A549 (cell line): ENCODE data around the gene DYSF.

Source experiments
- BHLHE40 ChIP-seq: IDR thresholded peaks from 2 replicates; pipeline ENCODE4 v1.6.1; 2012; ENCODE audit warnings: low read depth, low read length, inconsistent platforms
- CBX8 ChIP-seq: fragments of 200-600 bp; sonication (generic); IDR thresholded peaks from 2 replicates; pipeline ENCODE4 v1.6.1; 2016
- EP300 ChIP-seq, 2 experiments: fragments of >200 bp; sonication (Bioruptor Twin); formaldehyde crosslinking; IDR thresholded peaks; 2 replicates in 1 of 2; 3 replicates in 1 of 2; pipeline ENCODE4 v1.6.1; 2016 to 2017
- FOSB ChIP-seq: fragments of 250-450 bp; sonication (Bioruptor Pico); IDR thresholded peaks from 2 replicates; pipeline ENCODE4 v1.5.0; 2020; ENCODE audit warnings: mild to moderate bottlenecking, moderate library complexity
- HOXA7 ChIP-seq: fragments of 250-450 bp; sonication (Bioruptor Pico); IDR thresholded peaks from 2 replicates; pipeline ENCODE4 v1.5.0; 2020; ENCODE audit warnings: mild to moderate bottlenecking, moderate library complexity
- HOXB5 ChIP-seq: fragments of 250-450 bp; sonication (Bioruptor Pico); IDR thresholded peaks from 2 replicates; pipeline ENCODE4 v1.5.0; 2020; ENCODE audit warnings: mild to moderate bottlenecking, moderate library complexity
- MAFK ChIP-seq: fragments of 450-650 bp; IDR thresholded peaks from 2 replicates; pipeline ENCODE4 v1.6.1; 2014; ENCODE audit not compliant: partially characterized antibody
- NR3C1 ChIP-seq: fragments of >200 bp; sonication (Bioruptor Twin); formaldehyde crosslinking; IDR thresholded peaks from 3 replicates; pipeline ENCODE4 v1.6.1; 2017
- POLR2A ChIP-seq: IDR thresholded peaks from 2 replicates; pipeline ENCODE4 v1.6.1; 2012; ENCODE audit warnings: mild to moderate bottlenecking, low read length
- POLR2AphosphoS2 ChIP-seq: conservative IDR thresholded peaks from 2 replicates; pipeline ENCODE4 v1.6.1; 2012; ENCODE audit warnings: low read length, improper control_type of control experiment, inconsistent platforms
- RAD21 ChIP-seq, 2 experiments: fragments of >200 bp in 1 of 2; sonication (Bioruptor Twin) in 1 of 2; formaldehyde crosslinking in 1 of 2; IDR thresholded peaks in 1 of 2; conservative IDR thresholded peaks in 1 of 2; 2 replicates in 1 of 2; 3 replicates in 1 of 2; pipeline ENCODE4 v1.6.1; 2012 to 2018; ENCODE audit warnings: inconsistent platforms in 1 of 2
- TF ChIP-seq, protein P1 (sequence below): fragments of >200 bp; sonication (Bioruptor Twin); formaldehyde crosslinking; IDR thresholded peaks from 3 replicates; pipeline ENCODE4 v1.5.1; 2016
- TF ChIP-seq, protein P2 (sequence below): fragments of 450-650 bp; IDR thresholded peaks from 2 replicates; pipeline ENCODE4 v1.6.1; 2014; ENCODE audit warnings: antibody characterized with exemption
- TF ChIP-seq, protein P3 (sequence below): IDR thresholded peaks from 2 replicates; pipeline ENCODE4 v1.6.1; 2012; ENCODE audit warnings: low read depth, borderline replicate concordance

DNA sequence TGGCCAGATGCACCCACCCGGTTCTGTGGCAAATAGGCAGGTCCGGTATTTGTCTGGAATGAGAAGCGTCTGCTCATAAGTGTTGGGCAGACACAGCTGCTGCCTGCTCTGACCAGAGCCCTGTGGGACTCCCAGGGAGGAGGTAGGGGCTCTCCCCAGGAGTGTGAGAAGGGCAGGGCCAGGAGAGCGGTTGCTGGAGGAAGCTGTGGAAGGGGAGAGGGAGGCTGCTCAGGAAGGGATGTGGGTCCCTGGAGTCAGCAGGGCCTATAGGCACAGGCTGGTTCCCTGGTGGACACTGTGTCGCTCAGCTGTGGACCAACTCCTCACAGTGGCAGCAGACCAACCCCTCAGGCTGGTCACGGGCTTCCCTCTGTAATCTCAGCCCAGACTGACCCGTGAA lies 109.2 kb downstream of the DYSF start:
- no peak for TF ChIP-seq EP300 (IDR thresholded peaks at IDR 0.05)
- TF ChIP-seq POLR2A, result no peak
- no peak for TF ChIP-seq FOSB
- no peak for TF ChIP-seq HOXA7 (CRISPR knock-in tag)
- TF ChIP-seq CBX8, result no peak
- TF ChIP-seq, protein P1, sequence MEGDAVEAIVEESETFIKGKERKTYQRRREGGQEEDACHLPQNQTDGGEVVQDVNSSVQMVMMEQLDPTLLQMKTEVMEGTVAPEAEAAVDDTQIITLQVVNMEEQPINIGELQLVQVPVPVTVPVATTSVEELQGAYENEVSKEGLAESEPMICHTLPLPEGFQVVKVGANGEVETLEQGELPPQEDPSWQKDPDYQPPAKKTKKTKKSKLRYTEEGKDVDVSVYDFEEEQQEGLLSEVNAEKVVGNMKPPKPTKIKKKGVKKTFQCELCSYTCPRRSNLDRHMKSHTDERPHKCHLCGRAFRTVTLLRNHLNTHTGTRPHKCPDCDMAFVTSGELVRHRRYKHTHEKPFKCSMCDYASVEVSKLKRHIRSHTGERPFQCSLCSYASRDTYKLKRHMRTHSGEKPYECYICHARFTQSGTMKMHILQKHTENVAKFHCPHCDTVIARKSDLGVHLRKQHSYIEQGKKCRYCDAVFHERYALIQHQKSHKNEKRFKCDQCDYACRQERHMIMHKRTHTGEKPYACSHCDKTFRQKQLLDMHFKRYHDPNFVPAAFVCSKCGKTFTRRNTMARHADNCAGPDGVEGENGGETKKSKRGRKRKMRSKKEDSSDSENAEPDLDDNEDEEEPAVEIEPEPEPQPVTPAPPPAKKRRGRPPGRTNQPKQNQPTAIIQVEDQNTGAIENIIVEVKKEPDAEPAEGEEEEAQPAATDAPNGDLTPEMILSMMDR, result no peak
- no peak for TF ChIP-seq BHLHE40
- TF ChIP-seq NR3C1, result no peak
- TF ChIP-seq POLR2AphosphoS2, result no peak
- TF ChIP-seq MAFK, result no peak
- TF ChIP-seq HOXB5 (CRISPR knock-in tag), result no peak
- TF ChIP-seq, protein P2, sequence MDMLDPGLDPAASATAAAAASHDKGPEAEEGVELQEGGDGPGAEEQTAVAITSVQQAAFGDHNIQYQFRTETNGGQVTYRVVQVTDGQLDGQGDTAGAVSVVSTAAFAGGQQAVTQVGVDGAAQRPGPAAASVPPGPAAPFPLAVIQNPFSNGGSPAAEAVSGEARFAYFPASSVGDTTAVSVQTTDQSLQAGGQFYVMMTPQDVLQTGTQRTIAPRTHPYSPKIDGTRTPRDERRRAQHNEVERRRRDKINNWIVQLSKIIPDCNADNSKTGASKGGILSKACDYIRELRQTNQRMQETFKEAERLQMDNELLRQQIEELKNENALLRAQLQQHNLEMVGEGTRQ, result no peak
- TF ChIP-seq RAD21 (conservative IDR thresholded peaks at IDR 0.05 in 1 of 2, IDR thresholded peaks at IDR 0.05 in 1 of 2), result no peak
- TF ChIP-seq, protein P3, sequence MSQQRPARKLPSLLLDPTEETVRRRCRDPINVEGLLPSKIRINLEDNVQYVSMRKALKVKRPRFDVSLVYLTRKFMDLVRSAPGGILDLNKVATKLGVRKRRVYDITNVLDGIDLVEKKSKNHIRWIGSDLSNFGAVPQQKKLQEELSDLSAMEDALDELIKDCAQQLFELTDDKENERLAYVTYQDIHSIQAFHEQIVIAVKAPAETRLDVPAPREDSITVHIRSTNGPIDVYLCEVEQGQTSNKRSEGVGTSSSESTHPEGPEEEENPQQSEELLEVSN, result no peak
